ENCODE results near the gene MYMK. TPM values are rescaled to one million over a fixed set of nuclear protein-coding genes. Genes with fewer than 3 reads are reported as not detected.

Gene MYMK
- total and polyA plus RNA-seq, 3 donors from 2014 or later, result 0.87 TPM; not detected in 2

DNA sequence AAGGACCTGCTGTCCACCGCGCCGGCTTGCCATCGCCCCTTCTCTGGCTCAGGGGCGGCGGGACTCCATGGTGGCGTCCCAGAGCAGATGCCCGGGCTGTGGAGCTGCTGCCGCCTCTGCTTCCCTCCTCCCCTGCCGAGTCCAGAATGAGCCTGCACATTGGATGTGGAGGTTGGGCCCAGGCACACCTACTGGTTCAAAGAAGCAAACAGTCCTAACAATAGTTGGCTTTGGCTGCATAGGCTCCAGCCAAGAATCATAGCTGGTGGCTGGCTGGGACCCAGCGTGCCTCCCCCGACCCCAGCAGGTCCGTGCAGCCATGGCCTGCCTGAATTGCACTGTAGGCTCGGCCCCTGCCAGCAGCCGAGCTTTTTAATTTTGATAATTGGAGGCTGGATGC, 35.6 kb upstream of the MYMK start:
- no peaks in the 10 kb centered on the region for H3K27me3 ChIP-seq
- H3K27ac ChIP-seq, result no peak overlapping the region
- H3K36me3 ChIP-seq (ENCODE audit: low read depth, missing control alignments), result no peaks in the 10 kb centered on the region
- no peaks in the 10 kb centered on the region for H3K9me3 ChIP-seq
- no peak overlapping the region for H3K4me3 ChIP-seq
- no peak for TF ChIP-seq POLR2A (IDR thresholded peaks at IDR 0.05)
- TF ChIP-seq, protein P1, sequence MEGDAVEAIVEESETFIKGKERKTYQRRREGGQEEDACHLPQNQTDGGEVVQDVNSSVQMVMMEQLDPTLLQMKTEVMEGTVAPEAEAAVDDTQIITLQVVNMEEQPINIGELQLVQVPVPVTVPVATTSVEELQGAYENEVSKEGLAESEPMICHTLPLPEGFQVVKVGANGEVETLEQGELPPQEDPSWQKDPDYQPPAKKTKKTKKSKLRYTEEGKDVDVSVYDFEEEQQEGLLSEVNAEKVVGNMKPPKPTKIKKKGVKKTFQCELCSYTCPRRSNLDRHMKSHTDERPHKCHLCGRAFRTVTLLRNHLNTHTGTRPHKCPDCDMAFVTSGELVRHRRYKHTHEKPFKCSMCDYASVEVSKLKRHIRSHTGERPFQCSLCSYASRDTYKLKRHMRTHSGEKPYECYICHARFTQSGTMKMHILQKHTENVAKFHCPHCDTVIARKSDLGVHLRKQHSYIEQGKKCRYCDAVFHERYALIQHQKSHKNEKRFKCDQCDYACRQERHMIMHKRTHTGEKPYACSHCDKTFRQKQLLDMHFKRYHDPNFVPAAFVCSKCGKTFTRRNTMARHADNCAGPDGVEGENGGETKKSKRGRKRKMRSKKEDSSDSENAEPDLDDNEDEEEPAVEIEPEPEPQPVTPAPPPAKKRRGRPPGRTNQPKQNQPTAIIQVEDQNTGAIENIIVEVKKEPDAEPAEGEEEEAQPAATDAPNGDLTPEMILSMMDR (IDR thresholded peaks at IDR 0.05), result no peak
- intact Hi-C loops (cut with DNase I; ENCODE audit: low total_unique reads), result no loop called here
- peaks cover 24% of the 10 kb centered on the region for H3K4me1 ChIP-seq
- peak; percentile 66 for DNase-seq
- WGBS, 2 donors, result 59 to 68% methylated on average over 13 to 15 of the region's 15 CpGs

DNA sequence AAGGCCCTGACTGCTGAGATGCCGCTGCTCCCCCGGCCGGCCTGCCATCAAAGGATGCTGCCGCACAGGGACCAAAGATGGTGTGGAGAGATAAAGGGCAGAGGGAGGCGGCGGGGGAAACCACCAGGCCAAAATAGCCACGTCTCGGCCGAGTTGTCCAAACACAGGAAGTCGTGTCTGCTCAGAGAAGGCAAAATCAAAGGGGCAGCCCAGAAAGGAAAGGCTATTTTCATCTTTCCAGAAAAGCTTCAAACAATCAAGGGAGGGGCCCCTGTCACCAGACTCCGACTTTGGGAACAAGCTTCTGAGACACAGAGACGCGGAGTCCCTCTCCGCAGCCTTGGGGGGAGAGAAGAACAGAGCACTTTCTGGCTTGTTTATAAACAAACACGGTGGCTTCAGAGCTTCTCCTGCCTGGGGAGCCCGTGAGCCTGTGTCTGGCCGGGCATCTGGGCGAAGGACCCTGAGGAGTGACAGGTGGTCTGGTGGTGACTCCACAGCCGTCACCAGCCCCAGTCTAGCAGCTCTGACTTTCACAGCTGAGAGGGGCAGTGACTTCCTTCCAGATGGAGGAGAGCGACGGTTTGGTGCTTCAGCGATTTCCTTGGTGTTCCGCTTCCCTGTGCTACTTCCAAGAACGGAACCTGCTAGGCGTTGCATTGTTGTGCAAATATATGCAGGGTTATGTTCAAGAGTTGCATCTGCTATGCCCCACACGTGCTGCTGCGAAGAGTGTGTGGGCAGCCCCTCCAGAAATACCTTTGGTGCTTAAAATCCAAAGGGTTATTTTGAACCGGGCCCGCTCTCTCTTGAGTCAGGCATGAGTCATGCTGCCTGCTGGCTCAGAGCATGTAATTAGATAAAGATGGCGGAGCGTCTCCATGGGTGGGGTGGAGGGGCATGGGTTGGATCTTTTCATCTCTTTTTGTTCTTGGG, 33.7 kb upstream of the MYMK start:
- TF ChIP-seq POLR2A (IDR thresholded peaks at IDR 0.05), result no peak
- TF ChIP-seq, protein P1 (IDR thresholded peaks at IDR 0.05), result no peak
- WGBS, 2 donors, result 71 to 81% methylated on average over 30 to 31 of the region's 31 CpGs

DNA sequence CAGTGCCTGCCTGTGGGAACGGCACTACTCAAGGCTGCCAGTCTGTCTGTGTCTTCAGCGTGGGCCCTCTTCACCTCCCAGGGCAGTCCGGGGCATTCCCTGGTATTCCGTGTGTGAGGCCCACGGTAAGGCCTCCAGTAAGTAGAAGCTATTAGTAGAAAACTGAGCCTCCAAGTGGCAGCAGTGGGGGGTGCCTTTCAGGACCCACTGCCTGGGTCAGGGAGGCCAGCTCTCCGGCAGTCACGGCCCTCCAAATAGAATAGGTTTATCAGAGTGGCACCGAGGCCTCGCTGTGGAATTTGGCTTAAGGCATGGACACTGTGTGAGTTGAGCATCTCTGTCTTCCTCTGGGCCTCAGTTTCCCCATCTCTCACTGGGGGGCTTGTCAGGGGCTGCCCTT, 32.8 kb upstream of the MYMK start:
- H3K9me3 ChIP-seq, result no peaks in the 10 kb centered on the region
- no peaks in the 10 kb centered on the region for H3K27me3 ChIP-seq
- intact Hi-C loops (cut with DNase I; ENCODE audit: low total_unique reads), result no loop called here
- H3K4me3 ChIP-seq, result no peak overlapping the region
- 90 to 93% methylated on average over 4 to 9 of the region's 9 CpGs for WGBS, 2 donors
- peaks cover 12% of the 10 kb centered on the region for H3K4me1 ChIP-seq
- H3K27ac ChIP-seq, result no peak overlapping the region
- no peak for DNase-seq
- no peaks in the 10 kb centered on the region for H3K36me3 ChIP-seq (ENCODE audit: low read depth, missing control alignments)
- TF ChIP-seq, protein P1 (IDR thresholded peaks at IDR 0.05), result no peak
- TF ChIP-seq POLR2A (IDR thresholded peaks at IDR 0.05), result no peak

More for the DNA sequence above, 33.7 kb upstream of the MYMK start:
- no peaks in the 10 kb centered on the region for H3K27me3 ChIP-seq
- H3K4me1 ChIP-seq, result peaks cover 17% of the 10 kb centered on the region
- H3K9me3 ChIP-seq, result no peaks in the 10 kb centered on the region
- H3K4me3 ChIP-seq, result no peak overlapping the region
- DNase-seq, result no peak
- no peaks in the 10 kb centered on the region for H3K36me3 ChIP-seq (ENCODE audit: low read depth, missing control alignments)
- intact Hi-C loops (cut with DNase I; ENCODE audit: low total_unique reads), result no loop called here
- peak overlapping the region in 1 of 2 donors; percentile 0 for H3K27ac ChIP-seq

DNA sequence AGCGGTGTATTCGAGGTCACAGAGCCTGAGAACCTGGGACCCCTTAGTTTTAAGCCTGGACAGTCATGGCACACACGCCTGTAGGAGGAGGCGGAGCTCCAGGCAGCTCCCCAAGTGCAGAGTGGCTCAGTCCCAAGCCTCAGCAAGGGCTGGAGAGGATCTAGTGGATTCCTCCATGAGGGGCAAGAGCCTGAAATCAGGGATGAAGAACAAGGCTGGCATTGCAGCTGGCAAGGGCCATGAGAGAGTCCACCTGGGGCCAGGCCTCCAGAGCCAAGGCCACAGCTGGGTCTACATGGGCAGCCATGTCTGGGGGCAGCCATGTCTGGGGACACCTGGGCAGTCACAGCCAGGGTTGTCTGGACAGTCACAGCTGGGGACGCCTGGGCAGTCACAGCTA, 31.6 kb upstream of the MYMK start:
- Histone ChIP-seq H3K4me1 (peaks cover 12% of the 10 kb centered on the region), H3K9me3 (no peaks in the 10 kb centered on the region), H3K27me3 (no peaks in the 10 kb centered on the region), H3K36me3 (ENCODE audit: low read depth, missing control alignments) (no peaks in the 10 kb centered on the region), H3K27ac (no peak overlapping the region), H3K4me3 (no peak overlapping the region)
- intact Hi-C loops (cut with DNase I; ENCODE audit: low total_unique reads), result no loop called here
- no peak for DNase-seq
- 85 to 89% methylated on average over 2 to 5 of the region's 5 CpGs for WGBS, 2 donors
- TF ChIP-seq, protein P1 (IDR thresholded peaks at IDR 0.05), result no peak
- no peak for TF ChIP-seq POLR2A (IDR thresholded peaks at IDR 0.05)
